ENCODE measurements around the gene PCCA.
"Not testable (repeated sequence)": the region's sequence is repeated elsewhere in the genome, so short reads cannot be mapped to it uniquely, and the experiment has no call there.

Gene PCCA, protein sequence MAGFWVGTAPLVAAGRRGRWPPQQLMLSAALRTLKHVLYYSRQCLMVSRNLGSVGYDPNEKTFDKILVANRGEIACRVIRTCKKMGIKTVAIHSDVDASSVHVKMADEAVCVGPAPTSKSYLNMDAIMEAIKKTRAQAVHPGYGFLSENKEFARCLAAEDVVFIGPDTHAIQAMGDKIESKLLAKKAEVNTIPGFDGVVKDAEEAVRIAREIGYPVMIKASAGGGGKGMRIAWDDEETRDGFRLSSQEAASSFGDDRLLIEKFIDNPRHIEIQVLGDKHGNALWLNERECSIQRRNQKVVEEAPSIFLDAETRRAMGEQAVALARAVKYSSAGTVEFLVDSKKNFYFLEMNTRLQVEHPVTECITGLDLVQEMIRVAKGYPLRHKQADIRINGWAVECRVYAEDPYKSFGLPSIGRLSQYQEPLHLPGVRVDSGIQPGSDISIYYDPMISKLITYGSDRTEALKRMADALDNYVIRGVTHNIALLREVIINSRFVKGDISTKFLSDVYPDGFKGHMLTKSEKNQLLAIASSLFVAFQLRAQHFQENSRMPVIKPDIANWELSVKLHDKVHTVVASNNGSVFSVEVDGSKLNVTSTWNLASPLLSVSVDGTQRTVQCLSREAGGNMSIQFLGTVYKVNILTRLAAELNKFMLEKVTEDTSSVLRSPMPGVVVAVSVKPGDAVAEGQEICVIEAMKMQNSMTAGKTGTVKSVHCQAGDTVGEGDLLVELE

GRCh38 chr13:100088644-100089464 lies at the start of gene PCCA:
Gene PCCA, plus strand, starts transcription at chr13:100089093. Its CDS starts 28 bp downstream, at chr13:100089121.
- DNase-seq, result peak; percentile 78

DNA sequence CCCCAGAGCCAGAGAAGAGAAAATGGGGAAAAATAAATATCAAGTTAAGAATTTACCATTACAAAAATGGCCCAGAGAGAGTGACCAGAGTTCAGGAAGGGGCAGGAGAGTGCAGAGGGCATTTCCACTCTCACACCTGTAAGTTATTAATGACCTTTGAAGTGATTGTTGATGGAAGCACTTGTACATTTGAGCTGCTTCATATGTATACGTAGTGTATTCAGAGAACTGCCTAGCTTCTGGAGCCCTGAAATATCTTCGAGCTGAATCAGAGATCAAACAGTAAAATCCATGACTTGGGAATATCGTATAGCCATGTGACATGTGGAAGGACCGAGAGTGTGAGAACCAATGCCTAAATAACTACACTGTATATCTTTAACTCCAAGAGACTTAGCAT lies 49.2 kb upstream of the PCCA start:
- DNase-seq, result no peak

DNA sequence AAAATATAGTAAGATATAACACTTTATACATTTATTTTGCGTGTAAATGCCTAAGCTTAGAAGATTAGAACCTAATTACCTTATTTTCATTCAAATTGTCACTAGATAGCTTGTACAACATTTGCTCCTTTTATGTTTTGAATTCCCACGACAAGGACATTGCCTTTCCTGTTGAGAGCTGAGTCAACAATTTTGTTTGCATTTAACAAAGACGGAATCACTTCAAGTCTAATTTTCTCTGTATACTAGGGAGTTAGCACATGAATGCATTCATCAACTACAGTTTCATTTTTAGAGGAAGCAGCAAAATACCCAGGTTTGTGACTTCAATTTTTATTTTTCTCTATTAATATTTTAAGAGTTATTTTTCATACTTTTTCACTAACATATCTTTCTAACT lies 48.7 kb upstream of the PCCA start:
- DNase-seq, result no peak

DNA sequence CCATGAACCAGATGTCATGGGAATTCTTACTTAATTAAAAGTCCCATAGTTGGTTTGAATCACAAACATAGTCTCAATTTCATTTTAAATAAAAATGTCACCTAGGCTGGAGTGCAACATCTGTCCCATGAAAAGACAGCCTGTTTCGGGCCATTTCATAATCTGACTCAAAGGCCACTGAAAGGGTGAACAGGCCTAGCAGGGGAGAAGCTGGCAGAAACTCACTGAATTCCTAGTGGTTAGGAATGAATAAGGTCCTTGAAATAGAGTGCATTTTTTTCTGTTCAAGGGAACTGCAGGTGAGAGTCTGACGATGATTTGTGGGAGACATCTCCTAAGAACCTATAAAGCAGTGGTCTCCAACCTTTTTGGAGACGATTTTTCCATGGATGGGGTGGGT lies 44.0 kb upstream of the PCCA start:
- no peak for DNase-seq

DNA sequence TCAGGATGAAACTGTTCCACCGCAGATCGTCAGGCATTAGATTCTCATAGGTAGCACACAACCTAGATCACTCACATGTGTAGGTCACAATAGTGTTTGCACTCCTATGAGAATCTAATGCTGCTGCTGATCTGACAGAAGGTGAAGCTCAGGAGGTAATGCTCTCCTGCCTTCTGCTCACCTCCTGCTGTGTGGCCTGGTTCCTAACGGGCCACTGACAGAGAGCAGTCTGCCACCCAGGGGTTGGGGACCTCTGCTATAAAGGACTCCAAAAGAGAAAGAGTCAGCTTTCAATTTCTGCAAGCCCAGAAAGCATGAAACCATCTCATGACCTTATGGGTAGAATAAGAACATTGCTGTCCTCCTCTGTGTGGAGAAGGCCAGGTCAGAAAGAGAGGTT lies 43.5 kb upstream of the PCCA start:
- no peak for DNase-seq

DNA sequence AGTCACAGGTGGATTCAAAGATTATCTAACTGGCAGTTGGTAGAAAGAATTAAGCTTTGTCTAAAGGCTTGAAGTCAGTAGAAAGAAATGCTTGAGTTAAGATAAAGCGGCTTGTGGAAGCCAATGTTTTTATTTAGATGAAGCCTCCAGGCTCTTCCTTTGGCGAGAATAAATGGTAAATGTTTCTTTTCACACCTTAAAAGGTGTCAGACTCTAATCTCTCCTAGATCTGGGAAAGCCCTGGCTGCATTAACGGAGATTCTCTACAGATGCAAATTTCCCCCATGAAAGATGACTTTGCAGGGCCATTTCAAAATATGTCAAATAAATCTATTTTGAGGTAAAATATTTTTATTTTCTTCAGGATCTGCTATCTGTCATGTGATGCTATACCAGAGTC lies 37.8 kb upstream of the PCCA start:
- DNase-seq, result no peak

DNA sequence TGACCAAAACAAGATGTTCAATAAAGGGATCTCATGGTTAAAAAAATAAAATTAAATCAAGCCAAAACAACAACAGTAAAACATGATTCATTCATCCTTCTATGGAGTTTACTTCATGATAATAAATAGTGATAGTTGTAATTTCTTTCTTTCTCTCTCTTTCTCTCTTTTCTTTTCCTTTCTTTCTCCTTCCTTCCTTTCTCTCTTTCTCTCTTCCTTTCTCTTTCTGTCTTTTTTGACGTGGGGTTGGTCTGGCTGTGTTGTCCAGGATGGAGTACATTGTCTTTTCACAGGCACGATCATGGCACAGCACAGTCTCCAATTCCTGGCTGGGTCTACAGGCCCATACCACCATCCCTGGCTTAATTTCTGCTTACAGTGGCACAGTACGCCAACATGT lies 29.1 kb upstream of the PCCA start:
- no peak for DNase-seq

DNA sequence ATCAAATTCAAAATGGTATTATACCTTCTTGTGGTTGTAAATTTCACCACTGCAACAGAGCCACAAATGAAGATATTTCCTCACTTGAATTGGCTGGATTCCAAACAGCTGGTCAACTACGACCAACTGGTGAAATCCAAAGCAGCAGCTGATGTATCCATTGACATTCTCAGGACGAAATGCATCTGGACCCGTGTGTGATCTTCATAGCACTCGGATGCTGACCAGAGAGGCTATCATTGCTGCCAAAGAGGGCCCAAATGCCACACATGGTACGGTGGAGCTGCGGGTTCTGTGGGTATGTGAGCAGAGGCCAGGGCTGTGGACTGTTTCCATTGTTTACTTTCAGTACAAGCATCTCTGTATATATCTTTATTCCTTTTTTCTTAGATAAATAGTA lies 25.6 kb upstream of the PCCA start:
- no peak for DNase-seq

GRCh38 chr13:100063906-100064305 lies 25.0 kb upstream of the PCCA start:
- DNase-seq, result no peak

DNA sequence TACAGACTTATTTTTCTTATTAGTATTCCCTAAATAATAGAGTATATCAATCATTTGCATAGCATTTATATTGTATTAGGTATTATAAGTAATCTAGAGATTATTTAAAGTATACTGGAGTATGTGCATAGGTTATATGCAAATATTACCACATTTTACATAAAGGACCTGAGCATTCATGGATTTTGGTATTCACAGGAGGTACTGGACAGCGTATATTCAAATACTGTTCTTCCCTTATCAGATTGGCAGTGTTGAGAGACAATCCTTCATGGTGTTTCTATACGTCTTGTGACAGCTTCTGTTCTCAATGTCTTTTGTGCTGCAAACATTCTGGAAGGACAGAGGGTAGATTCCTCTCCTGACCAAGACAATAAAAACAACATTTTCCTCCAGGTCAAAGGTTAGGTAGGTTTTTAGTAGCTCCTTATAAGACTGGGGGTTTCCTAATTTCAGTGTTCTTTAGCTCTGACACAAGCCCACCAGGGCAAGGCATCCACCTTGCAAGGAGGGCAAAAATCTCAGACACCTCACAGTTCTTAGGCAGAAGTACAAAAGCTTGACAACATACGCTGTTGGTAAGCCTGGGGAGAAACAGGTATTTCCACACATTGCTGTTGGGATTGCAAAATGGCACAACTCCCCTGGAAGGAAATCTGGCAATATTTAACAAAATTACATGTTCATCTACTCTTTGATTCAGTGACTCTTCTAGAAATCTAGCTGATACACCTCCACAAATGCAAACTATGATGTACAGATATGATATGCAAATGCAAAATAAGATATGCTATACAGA lies 20.6 kb upstream of the PCCA start:
- DNase-seq, result no peak

- DNase-seq, result no peak
Measured at GRCh38 chr13:100069278-100069677, 19.6 kb upstream of the PCCA start.

- DNase-seq, result no peak
Measured at GRCh38 chr13:100075700-100076587, 12.9 kb upstream of the PCCA start.

DNA sequence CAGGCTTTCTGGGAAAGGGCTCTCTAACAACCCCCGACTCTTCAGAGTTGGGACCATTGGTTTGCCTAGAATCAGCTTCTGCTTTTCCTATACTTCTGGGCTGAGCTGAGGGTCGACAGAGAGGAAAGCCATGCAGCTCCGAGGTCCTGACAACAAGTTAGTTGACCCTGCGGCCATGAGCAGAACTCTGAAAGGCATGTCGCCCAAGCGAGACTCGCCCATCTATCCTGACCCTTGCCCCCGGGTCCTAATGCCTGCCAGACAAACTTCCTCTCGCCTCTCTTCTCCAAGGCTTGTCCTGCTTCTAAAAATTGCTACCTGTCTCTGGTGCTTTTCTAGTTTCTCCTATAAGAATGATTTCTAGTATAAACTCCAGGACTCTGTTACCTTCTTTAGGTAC lies 9.9 kb upstream of the PCCA start:
- DNase-seq, result not testable (repeated sequence)

- not testable (repeated sequence) for DNase-seq
Measured at GRCh38 chr13:100083401-100083800, 5.5 kb upstream of the PCCA start.

DNA sequence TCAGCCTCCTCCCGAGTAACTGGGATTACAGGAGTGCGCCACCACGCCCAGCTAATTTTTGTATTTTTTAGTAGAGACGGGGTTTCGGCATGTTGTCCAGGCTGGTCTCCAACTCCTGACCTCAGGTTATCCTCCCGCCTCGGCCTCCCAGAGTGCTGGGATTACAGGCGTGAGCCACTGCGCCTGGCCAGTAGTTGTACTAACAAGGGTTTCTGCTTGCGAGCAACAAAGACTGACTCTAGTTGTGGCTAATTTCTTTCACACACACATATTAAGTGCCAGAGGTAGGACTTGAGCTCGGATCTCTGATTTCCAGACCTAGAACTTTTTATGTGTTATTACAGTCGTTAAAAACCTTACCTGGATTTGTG lies 635 bp upstream of the PCCA start:
- no peak for DNase-seq

DNA sequence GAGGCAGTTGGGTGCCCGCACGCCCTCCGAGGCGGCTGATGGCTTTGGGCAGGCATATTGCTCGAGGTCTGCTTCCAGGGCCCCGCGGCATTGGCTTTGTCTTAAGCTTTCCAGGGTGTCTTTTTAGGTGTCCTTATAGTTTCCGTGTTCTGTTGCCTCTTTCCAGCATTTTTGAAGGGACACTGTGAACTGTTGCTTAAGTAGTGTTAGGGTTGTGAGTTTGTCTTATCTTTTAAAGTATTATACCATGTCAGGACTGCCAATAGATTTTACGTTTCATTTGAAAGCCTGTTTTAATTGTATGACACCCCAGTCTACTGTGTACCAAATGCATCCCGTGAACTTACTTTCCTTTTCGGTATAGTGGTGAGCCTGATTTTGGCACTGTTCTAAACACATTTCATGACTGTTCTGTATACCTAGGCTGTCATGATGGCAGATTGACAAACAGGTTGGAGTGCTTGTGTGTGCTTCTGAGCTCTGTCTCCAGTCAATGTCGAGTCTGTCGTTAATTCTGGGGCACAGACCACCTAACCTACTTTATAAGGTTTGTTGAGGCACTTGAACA lies 656 bp downstream of the PCCA start:
- DNase-seq, result no peak

- no peak for DNase-seq
Measured at GRCh38 chr13:100090861-100091260, 2.0 kb downstream of the PCCA start.

DNA sequence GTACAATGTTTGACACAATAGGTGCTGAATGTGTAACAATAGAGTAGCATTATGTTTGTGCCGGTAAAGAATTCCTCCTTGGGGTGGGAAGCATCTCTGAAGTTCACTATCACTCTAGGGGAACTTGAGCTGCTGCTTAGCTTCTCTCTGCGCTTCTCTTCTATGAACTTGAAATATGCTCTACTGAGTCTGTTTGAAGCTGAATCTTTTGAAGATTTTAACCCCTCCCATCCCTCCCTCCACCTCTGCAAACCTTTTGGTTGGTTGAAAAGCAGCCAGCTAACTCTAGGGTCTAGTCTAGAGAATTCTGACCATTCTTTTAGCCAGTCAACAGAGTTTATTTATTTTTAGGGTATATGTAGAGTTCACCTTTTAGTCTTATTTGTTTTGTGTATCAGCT lies 2.5 kb downstream of the PCCA start:
- DNase-seq, result no peak

GRCh38 chr13:100092273-100092672 lies 3.4 kb downstream of the PCCA start:
- not testable (repeated sequence) for DNase-seq

DNA sequence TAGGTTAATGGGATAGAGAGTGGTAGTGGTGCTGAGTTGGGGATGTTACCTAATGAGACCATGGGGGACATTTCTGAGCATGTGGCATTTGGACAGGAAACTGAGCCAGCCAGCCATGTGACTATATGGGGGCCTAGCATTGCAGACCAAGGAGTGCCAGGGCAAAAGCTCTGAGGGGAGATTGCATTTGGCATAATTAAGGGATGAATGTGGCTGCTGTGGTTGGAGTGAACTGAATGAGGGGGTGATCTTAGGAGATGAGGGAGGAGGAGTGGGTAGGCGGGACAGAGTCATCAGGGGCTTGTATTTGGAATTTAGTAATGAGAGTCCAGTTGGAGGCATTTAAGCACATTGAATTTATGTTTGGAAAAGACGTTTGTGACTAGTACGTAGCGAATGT lies 6.6 kb downstream of the PCCA start:
- no peak for DNase-seq

- DNase-seq, result no peak
Measured at GRCh38 chr13:100096526-100096925, 7.6 kb downstream of the PCCA start.
